A172 (cell line): Measurements from ENCODE around the gene EML6. TPM values are rescaled to one million over a fixed set of nuclear protein-coding genes. Genes with fewer than 3 reads are reported as not detected.

Experiments
- DNase-seq: peaks from one replicate; pipeline ENCODE4 v3.0.0-alpha.2; 2015; ENCODE audit warnings: low spot score
- total RNA-seq: library from RNA; depleted of rRNA; stranded (reverse); fragments of >200 nt; shearing (Covaris generic); gene quantifications from 2 replicates; pipeline ENCODE4 v1.2.3, GENCODE V29; 2014

The EML6 gene
- total RNA-seq, 1 experiment from 2014 or later = 0.67 TPM

- DNase-seq = no peak
Measured at GRCh38 chr2:54945391-54946219, 222.1 kb downstream of the EML6 start.

DNA sequence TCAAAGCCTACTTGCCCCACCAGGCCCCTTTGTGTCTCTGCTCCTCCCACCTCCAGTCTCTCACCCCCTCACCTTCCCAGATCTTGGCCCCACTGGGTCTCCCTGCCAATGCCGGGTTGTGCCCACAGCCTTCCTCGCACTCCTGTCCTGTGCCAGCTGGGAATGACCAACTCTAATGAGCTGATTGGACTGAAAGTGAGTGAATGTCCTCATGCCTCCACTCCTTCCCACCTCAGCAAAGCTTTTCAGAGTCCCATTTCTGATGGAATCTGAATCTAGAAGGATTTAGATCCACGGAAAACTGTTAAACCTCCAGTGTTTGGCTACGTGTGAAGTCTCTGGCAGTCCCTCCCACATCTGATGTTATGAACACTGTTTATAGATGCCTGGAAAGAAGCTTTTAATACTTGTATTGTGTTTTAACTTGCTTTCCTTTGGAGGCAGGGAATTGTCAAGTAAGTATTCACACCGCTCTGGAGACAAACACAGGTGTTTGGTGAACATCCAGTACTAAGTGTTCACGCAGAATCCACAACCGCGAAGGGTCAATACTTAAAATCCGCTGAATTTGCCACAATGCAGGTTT lies 222.9 kb downstream of the EML6 start:
- no peak for DNase-seq

GRCh38 chr2:54947136-54947535 lies 223.7 kb downstream of the EML6 start:
- no peak for DNase-seq

GRCh38 chr2:54947646-54948045 lies 224.2 kb downstream of the EML6 start:
- no peak for DNase-seq

DNA sequence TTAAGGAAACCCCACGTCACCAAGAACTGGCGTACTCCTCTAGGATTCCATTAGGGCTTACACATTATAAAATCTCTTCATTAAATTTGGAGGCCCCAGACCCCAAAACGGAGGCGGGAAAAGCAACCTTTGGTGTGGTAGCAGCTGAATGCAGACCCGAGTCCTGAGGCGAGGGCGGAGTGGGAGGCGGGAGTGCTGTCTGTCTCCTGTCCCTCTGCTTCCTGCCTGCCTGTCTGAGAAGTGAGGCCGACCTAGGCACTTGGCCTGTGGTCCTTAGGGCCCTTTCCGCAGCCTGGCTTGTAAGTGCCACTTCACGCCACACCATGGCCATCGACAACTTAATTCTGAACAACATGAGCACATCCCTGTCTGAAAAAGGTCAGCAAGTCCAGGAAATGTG lies 224.7 kb downstream of the EML6 start:
- no peak for DNase-seq

GRCh38 chr2:54949431-54949830 lies 226.0 kb downstream of the EML6 start:
- DNase-seq = no peak

GRCh38 chr2:54950811-54951210 lies 227.3 kb downstream of the EML6 start:
- DNase-seq = no peak

DNA sequence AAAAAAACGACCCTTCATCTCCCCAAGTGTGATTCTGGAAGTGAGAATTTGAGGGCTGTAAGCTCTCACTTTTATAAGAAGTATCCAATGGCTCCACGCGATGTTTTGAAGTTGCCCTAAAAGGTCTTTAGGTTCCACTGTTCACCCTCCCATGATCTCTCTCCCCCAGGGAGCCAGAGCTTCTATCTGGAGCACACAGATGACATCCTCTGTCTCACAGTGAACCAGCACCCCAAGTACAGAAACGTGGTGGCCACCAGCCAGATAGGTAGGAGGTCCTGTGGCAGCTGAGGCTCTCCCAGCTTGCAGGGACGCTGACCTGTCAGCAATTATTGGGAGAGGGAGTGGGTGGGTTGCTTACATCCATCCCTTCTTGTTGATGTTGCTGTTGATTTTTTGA lies 229.0 kb downstream of the EML6 start:
- no peak for DNase-seq

GRCh38 chr2:54952978-54953456 lies 229.6 kb downstream of the EML6 start:
- peak; percentile 77 for DNase-seq

DNA sequence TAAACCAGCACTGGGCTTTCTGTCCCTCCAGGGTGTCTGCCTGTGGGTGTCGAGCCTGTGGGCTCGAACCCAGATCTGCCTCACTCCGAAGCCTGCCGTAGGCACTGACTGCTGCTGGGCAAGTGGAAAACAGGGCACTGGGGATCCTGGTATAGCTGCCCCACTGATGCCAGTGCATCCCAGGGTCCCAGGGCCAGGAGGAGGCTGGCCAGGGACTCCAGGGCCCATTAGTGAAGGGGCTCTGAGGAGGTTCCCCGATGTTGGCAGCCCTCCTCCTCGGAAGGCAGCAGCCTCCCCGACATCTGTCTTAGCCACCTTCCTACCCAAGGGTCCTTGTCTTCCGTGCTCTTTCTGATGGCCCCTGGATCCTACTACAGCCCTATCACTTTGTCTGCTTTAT lies 230.7 kb downstream of the EML6 start:
- DNase-seq = no peak

GRCh38 chr2:54954705-54955357 lies 231.4 kb downstream of the EML6 start:
- DNase-seq = no peak

DNA sequence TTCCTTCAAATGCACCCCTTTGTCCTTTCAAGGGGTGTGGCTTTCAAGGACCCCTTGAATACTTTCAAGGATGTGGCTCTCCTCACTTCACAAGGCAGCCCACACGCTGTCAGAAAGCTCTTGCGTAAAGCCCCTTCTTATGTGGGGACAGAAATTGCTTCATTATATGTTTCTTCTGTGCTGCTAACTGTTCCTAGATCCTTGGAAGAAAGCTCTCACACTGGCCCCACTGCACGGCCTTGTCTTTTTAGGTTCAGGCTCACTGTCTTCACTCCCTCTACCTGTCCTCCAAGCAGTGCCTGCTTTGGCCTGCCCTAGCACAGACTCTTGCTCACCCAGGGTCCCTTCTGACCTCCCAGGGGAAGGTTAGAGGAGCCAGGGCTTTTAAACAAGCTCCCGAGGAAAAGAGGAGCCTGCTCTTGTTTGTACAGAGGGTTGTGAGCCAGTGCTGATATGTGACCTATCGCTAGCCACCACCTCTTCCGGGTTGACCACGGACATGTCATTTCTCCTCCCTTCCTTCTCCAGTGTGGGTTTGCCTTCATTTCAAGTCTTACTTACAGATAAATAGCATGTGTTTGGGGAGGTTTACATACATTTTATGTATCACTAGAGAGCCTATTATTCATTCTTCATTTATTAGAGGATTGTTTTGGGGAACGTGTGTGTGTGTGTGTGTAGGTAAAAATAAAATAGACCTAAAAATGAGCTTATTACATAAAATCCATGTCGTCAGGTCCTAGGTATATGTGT lies 232.1 kb downstream of the EML6 start:
- DNase-seq = no peak

DNA sequence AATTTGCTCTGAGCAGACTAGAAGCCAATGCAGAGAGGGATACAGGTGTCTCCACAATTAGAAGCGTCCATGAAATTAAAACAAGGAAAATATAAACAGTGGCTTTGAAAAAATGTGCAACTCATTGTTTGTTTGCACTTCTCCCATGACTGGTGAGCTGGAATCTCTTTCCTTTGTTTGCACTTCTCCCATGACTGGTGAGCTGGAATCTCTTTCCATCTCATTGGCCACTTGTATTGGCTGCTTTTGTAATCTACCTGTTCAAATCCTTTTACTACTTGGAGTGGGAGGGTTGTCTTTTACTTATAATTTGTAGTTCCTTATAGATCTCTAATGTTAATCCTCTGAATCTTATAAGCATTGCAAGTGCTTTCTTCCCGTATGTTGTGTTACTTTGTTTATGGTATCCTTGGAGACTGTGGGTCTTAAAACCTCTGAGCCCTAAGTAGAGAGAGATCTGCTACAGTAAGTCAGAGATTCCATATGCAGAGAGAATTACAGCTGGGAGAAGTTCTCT lies 232.7 kb downstream of the EML6 start:
- no peak for DNase-seq

DNA sequence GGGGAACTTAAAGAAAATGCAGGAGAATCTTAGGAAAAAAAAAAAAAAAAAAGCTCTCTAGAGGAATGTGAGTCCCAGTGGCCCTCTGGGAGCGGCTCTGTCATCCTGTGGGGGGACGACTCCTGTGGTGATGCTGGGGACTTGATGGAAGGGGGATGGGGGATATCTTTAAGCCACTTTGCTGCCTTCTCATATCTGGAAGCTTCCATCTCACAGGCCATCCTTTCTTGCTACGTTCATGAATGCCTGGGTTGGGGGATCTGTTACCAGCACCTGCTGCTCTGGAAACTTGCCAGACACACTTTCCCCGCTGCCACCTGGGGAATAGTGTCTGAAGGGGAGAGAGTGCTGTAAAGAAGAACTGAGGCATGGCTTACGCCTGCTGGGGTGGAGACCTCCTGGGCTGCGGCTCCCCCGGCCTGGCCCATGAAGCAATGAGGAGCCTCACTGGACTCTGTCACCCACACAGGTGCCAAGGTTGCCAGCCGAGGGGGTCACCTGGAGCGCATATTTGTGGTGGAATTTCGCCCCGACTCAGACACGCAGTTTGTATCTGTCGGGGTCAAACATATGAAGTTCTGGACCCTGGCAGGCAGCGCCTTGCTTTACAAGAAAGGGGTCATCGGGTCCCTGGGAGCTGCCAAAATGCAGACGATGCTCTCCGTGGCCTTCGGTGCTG lies 234.0 kb downstream of the EML6 start:
- DNase-seq = no peak

DNA sequence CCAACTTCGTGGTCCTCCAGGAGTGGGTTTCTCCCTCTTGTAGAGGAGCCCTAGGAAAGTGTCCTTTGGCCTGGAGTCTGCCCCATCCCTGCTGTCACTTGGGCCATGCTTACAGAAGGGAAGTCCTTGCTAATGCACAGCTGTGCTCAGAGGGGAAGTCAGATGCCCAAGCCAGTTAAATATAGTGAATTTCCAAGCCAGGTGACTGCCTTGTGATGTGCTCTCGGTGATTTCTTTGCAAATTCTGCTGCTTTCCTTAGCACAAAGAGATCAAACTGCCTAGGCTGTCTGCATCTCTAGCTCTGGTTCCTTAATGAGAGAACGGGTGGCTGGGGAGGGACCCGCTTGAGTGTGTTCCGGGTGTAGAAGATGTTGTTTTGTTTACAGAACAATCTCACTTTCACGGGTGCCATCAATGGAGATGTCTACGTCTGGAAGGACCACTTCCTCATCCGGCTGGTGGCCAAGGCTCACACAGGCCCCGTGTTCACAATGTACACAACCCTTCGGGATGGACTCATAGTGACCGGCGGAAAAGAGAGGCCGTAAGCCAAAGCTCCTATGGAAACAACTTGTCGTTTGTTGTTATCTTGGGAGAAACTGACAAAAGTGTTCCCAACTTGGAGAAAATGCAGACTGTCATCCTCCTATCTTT lies 235.4 kb downstream of the EML6 start:
- DNase-seq = no peak

GRCh38 chr2:54960164-54960563 lies 236.7 kb downstream of the EML6 start:
- DNase-seq = no peak

DNA sequence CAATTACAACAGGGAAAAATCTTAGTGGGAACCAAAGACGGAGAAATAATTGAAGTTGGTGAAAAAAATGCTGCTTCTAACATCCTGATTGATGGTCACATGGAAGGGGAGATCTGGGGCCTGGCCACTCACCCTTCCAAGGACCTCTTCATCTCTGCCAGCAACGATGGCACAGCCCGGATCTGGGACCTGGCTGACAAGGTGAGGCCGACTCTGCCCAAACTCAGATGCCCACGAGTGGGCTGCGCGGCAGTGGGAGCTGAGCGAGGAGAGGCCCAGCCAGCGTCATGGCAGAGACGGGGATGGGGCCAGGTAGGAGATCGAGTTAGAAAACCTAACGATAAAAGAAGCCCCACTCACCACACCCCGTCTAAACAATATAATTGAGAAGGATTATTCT lies 239.0 kb downstream of the EML6 start:
- DNase-seq = no peak

DNA sequence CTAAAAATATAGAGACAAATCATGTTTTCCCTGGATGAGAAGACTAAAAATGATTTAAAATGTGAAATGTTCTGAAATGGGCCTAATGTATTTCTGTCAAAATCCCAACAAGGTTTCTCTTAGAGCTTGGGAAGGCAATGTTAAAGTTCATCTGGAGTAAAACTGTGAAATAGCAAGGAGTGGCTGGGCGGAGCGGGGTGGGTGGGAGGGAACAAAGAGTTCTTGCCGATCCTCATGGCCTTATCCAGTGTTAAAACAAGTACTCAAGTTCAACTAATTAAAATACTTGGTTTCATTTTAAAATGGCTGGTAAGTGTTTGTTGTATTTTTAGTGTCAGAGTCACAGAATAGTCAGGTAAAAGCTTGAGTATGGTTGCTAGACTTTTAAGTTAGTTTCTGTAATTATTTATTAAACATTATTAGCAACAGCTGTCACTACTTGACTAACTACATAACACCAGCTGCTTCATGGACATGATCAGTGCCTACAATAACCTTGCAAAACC lies 239.5 kb downstream of the EML6 start:
- DNase-seq = no peak

DNA sequence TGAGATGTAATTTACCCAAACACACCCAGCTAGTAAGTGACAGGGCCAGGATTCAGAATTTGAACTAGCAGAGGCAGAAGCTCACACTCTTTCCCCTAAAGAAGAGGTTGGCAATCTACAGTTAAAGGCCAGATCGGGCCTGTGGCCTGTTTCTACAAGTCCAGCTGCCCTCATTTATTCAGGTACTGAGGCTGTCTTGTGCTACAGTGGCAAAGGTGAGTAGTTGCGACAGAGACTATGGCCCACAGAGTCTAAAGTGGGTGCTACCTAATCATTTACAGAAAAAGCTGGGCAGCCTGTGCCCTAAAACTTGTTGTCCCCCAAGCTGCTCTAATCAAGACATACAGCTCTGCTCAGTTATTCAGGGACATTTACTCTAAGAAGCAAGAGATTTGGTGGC lies 240.0 kb downstream of the EML6 start:
- DNase-seq = no peak

- DNase-seq = peak; percentile 27
Measured at GRCh38 chr2:54964271-54964670, 240.8 kb downstream of the EML6 start.

GRCh38 chr2:54964816-54965215 lies 241.4 kb downstream of the EML6 start:
- DNase-seq = no peak
